HG03159 (cell line): ENCODE results near the gene FUZ.

Experiments
- ATAC-seq: cut with Tn5 transposase; IDR thresholded peaks from one replicate; pipeline ENCODE4 v1.9.1; 2021; ENCODE audit warnings: mild to moderate bottlenecking, moderate library complexity; ENCODE audit not compliant: unreplicated experiment

Gene FUZ

GRCh38 chr19:49851456-49852259 is 38.6 kb upstream of the FUZ start:
- ATAC-seq: no peak

DNA sequence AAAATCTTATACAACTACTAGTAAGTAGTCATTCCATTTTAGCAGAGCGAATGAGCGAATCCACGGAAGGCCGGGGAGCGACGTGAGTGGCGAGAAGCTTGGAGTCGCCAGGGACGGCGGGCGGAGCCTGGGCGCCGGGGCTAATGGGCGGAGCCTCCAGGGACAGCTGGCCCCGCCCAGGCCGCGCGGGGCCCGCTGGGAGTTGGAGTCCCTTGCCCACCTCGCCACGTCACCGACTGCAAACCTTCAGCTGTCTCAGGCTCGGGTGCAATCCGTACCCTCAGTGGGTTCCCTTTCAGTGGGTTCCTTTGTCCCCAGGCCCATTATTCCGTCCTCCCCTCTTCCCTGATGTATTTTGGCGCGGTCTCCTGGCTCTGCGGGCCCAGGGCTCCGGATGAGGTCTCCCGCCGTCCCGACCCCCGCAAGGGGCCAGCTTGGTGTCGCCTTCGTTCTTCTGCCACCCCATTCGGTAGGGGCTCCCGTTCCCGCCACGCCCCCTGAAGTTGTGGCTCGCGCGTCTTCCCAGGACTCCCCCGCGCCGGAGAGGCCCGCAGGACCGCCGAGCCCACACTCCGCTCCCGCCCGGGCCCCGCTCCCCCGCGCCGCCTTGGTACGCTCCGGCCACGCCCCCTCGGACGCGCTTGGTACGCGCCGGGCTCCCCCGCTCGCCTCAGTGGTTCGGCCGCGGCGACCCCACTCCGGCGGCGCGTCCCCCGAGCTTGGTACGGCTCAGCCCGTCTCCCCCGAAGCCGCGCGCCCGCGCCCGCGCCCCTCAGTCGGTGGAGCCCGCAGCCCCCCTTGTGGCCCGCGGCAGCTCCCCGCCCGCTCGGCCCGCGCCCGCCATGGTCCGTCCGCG is 37.6 kb upstream of the FUZ start, which contains the start of gene PTOV1:
Gene PTOV1 (plus strand): TSS at position 673 of the 856 bp plus-strand sequence.
- ATAC-seq: peak; percentile 65

- ATAC-seq: no peak
Measured at GRCh38 chr19:49850221-49850486, 37.1 kb upstream of the FUZ start.

DNA sequence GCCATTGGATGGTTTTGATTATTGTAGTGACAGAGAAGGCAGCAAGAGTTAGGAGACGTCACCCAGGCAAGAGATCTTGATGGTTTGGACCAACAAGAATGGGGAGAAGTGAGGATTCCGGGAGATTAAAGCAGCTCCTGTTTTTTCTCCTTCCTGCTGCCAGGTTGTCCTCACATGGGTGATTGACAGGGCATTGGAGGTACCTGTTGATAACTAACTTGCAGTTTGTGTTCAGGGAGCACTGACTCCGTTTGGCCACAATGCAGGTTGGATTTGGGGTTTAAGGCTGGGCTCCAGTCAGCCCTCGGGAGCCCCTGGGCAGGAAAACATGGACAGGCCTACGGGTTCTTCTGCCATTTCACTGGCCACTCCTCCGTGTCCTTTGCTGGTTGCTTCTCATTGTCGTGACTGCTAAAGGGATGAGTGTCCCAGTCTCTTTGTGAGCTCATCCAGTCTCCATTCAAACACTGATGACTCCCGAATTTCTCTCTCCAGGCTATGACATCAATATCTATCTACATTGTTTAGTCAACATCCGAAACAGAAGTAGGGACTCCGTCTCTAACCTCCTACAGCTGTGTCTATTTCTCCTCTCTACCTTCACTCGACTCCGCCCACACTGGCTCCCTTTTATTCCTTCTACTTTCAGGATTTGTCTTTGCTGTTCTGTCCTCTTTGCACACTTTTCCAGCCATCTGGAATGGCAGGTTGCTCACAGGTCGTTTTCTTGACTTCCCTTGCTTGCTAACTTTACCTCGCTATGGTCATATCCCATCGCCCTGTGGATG is 36.5 kb upstream of the FUZ start:
- no peak for ATAC-seq

- ATAC-seq: no peak
Measured at GRCh38 chr19:49848938-49849337, 35.8 kb upstream of the FUZ start.

DNA sequence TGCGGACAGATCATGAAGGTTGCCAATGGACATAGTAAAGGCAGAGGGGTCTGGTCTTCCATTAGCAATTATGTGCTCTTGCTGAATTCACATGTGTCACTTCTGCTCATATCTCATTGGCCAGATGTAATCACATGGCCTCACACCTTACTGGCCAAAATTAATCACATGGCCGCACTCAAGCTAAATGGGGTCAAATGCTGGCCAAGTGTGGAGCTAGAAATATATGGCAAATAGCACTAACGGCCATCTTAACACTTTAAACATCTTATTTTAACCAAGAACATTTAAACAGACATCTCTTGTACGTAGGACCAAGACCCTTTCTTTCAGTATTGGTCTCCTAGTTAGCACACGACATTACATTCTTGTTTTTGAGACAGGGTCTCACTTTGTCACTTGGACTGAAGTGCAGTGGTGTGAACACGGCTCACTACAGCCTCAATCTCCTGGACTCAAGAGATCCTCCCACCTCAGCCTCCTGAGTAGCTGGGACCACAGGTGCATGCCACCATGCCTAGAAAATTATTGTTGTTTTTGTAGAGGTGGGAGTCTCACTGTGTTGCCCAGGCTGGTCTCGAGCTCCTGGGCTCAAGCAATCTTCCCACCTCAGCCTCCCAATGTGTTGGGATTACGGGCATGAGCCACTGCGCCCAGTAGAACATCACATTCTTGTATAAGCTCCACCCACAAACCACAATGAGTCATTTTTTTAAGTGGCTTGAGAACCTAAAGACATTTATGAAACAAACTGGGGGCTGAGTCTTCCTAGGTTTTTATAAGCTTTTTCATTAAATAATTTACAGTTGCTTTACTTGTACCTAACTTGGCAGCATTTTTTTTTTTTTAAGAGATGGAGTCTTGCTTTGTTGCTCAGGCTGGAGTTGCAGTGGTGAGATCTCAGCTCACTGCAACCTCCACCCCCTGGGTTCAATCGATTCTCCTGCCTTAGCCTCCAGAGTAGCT is 34.9 kb upstream of the FUZ start:
- no peak for ATAC-seq

- no peak for ATAC-seq
Measured at GRCh38 chr19:49846408-49846807, 33.3 kb upstream of the FUZ start.

GRCh38 chr19:49845414-49845813 is 32.3 kb upstream of the FUZ start:
- no peak for ATAC-seq

GRCh38 chr19:49844138-49845095 is 31.3 kb upstream of the FUZ start:
- ATAC-seq: no peak

- ATAC-seq: no peak
Measured at GRCh38 chr19:49843265-49843664, 30.2 kb upstream of the FUZ start.

- ATAC-seq: no peak
Measured at GRCh38 chr19:49840736-49841249, 27.7 kb upstream of the FUZ start.

- no peak for ATAC-seq
Measured at GRCh38 chr19:49840321-49840720, 27.2 kb upstream of the FUZ start.

DNA sequence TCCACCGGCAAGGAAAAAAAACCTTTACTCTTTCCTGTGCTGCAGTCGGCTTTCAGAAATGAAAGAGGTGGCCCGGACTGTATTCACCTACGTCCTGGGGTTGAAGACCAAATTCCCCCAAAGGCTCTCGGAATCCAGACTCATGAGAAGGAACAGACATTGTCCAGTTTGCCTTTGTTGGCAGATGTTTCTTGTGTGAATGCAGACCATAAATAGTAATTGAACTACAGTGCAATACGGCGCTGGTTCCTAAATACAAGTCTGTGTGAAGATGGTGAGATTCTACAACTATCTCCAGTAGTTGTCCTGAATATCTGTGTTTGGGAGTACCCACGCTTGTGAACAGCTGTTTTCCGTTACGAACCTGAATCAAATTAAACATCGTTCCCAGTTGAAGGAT is 26.6 kb upstream of the FUZ start:
- no peak for ATAC-seq

DNA sequence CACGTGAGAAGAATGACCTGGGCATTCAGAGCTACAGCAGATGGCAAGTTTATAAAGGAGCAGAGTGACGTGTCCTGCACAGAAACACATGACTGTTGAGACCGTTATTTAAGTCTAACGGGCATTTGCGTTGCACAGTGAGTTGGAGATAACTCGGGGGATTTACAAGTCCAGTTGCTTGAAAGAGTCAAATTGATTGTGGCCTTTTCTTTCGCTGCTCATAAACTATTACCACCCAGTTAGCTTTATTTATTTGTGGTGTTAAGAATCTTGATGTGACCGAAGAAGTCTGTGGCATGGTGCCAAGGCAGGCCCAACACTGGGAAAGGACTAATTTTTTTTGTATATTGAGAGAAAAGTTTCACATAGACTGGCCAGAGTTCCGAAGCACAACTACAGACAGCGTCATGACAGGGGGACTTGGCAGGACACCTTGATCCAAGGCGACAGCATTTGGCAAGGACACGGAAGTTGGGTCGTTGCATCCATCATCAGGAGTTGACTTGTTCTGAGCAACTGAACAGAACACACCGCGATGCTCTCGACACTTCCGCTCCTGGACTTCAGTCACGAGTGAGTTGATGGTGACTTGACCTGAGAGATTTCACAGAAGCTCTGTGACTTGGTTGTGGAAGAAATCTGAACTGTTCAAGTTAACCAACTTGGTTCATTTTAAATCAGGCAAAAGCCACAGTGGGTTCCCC is 25.9 kb upstream of the FUZ start:
- no peak for ATAC-seq

- no peak for ATAC-seq
Measured at GRCh38 chr19:49837425-49837824, 24.3 kb upstream of the FUZ start.

DNA sequence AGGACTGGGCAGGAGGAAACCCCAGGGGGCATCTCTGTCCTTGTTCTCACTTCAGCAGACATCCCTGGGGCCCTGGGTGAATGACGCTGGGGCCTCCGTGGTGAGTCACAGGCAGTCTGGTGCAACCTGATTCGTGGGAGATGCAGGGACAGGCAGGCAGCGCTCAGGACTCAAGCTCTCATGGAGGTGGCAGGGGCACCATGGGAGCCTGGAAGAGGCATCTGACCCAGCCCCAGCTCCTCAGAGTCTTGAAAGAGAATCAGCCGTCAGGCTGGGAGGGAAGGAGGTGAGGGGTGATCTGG is 23.9 kb upstream of the FUZ start:
- no peak for ATAC-seq

DNA sequence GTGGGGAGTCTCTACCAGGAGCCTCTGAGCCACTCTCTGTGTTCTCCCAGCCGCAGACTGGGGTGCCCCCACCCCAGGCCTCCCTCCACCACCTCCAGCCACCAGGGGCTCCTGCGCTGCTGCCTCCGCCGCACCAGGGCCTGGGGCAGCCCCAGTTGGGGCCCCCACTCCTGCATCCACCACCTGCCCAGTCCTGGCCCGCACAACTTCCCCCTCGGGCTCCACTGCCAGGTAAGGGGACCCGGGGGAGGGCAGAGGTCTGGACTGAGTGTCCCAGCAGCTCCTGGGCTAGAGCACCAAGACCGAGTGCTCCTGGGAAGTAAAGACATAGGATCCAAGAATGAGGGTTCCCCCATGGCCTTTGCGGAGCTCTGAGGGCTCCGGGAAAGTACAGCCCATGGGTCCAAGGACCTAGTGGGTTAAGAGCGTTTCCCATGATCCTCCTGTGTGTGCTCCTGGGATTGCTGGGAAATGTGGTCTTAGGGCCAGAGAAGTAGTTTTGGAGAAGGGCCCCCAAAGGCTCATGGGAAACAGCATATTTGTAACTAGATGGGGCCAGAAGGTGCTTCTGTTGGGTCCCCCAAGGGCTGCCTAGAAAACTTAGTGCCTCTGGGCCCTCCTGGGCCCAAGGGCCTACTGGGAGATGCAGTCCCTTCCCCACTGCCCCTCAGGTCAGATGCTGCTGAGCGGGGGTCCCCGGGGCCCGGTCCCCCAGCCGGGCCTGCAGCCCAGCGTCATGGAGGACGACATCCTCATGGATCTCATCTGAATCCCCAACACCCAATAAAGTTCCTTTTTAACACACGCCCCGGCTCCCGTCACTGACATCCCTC is 23.3 kb upstream of the FUZ start:
- no peak for ATAC-seq

DNA sequence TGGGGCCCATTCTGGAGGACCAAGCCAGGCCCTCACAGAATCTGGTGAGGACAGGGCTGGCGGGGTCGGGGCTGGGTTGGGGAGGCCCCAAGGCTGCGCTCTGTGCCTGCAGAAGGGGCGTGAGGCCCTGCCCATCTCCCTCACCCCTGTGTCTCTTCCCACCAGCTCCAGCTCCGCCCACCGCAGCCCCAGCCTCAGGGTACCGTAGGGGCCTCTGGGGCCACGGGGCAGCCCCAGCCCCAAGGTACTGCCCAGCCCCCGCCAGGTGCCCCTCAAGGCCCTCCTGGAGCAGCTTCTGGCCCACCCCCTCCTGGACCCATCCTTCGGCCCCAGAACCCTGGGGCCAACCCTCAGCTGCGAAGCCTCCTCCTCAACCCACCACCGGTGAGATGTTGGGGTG is 22.5 kb upstream of the FUZ start:
- ATAC-seq: no peak
